Activated CD8-positive, alpha-beta memory T cell treated with anti-CD3 and anti-CD28 coated beads for 36 hours (primary cell): ENCODE data around the gene L3MBTL3. TPM values are rescaled to one million over a fixed set of nuclear protein-coding genes. Genes with fewer than 3 reads are reported as not detected.

ENCODE experiments used
- CTCF ChIA-PET: fragments of 350-600 bp; sonication (Branson Sonifier 250); formaldehyde crosslinking; loops from one replicate; lab custom pipeline; 2021; ENCODE audit warnings: antibody characterized with exemption; lab: Charles Lee
- POLR2A ChIA-PET: fragments of 350-600 bp; sonication (Branson Sonifier 250); formaldehyde crosslinking; loops from one replicate; lab custom pipeline; 2021; ENCODE audit warnings: antibody characterized with exemption; lab: Charles Lee
- total RNA-seq, 2 experiments: library from RNA; stranded (reverse); gene quantifications; one replicate each; pipeline ENCODE4 v1.2.3, GENCODE V29; 2021

Gene L3MBTL3
- 1 to 10 TPM; 9.5 to 9.8 TPM for total RNA-seq

DNA sequence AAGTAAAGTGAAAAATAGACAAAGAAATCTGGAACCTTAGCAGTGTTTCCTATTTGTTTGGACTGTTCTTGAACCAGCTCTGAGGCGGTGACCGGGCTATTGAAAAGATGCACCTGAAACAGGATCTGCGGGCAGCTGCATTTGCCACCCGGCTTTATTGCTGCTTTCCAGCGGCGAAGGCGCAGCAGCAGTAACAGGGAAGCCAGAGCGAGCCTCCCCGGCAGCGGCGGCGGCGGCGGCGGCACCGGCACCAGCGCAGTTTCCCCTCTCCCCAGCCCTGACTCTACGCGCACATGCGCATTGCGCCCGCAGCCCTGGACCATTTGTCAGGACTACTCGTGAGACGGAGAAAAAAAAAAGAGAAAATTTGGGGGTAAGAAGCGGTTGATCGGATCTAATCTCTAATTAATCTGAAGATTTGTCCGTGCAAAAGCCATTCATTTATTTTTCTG is at the start of gene L3MBTL3:
Gene L3MBTL3 (plus strand): TSS at position 290 of the 452 bp plus-strand sequence. CDS start 24,119 bp downstream, outside the sequence.
- POLR2A ChIA-PET, result no interaction called here
- CTCF ChIA-PET, result interaction anchor here (0.6 kb wide), 1 partner anchor 284 kb away, joined by 4 read pairs; no protein-coding TSS in a partner anchor

GRCh38 chr6:129969064-129969463 is 49.3 kb upstream of the L3MBTL3 start:
- POLR2A ChIA-PET, result no interaction called here
- CTCF ChIA-PET, result no interaction called here

- ChIA-PET CTCF (no interaction called here), POLR2A (no interaction called here)
These were observed 42.3 kb upstream of the L3MBTL3 start for GRCh38 chr6:129976110-129976509.

DNA sequence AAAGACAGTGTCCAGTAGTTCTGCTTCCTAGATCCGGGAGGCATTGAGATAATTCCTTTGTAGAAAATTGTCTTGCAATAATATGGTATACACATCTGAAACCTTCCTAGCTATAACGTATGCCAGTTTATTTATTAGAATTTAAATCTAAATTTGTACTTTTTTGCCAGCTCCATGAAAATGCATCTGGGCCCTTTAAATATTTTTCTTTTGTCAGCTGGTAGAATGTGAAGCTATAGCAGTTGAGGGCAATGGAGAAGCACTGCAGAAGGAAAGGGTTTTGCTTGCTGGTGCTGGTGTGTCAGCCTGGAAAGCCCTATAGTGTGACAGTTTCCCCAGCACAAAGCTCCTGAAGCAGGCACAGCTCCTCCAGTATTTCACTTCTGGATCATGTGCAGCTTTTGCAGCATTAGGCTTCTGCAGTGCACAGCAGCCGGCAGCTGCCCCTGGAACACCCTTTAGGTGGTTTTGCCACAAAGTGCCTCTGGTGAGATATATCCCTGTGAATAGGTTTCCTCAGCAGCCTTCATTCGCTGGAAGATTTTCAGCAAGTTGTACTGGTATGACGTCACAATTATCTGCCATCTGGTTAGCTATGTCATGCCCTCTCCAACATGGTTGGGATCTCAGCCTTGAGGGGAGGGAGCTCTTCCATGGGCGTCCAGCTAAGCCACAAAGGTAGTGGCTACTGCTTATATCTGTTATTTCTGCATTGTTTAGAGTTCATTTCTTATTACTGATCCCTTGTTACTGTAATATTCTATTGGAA is 40.0 kb upstream of the L3MBTL3 start:
- CTCF ChIA-PET, result interaction anchor here (0.6 to 0.9 kb wide), 2 partner anchors 55 to 1124 kb away, joined by 3 read pairs; no protein-coding TSS in a partner anchor
- POLR2A ChIA-PET, result no interaction called here

DNA sequence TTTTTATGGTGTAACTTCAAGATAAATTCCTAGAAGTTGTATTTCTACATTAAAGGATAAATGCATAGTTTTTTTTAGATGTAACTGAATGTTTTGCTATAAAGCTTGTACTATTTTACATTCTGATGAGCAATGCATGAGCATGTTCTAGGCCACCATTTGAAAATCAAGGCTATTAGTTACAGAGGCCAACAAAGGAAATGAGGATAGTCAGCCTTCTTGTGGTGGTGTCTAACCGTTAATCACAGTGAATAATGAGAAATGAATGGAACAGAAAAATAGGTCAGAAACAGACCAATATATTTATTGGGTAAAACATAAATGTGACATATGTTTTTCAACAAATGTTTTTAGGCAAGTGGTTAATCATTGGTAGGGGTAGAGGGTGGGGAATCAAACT is 37.6 kb upstream of the L3MBTL3 start:
- ChIA-PET POLR2A (no interaction called here), CTCF (no interaction called here)

DNA sequence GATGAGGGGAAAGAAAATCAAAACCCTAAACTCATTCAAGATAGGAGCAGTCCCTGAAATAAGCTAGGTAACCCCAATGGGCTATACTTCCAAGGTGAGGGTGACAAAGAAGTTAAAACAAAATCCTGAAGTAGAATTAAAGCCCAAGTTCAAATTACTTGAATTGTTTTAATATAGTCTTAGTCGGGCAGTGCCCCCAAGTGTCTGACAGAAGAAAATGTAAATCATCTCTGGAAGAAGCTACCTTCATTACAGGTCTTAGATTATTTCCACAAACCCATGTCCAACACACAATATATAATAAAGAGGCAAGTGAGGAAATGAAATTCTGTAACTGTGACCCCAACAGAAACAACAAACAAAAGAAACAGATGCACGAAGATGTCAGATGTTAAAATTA is 36.8 kb upstream of the L3MBTL3 start:
- POLR2A ChIA-PET, result interaction anchor here (0.6 kb wide), 1 partner anchor 515 kb away, joined by 3 read pairs; no protein-coding TSS in a partner anchor
- CTCF ChIA-PET, result no interaction called here

DNA sequence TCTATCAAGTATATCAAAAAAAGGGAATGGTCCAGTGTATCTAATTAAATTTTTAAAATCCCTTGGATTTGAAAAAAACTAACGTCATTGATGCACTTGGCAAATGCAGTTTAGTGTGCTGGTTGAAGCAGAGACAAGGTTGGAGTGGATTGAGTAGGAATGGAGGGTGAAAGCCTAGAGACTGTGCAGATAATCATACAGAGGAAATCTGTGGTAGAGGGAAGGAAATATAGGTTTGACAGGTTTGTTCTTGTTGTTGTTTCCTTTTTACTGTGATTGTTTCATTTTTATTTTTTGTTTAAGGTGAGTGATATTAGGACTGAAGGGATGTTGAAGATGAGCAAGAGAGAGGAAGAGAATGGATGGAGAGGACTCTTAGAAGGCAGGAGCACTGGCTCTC is 29.0 kb upstream of the L3MBTL3 start:
- CTCF ChIA-PET, result no interaction called here
- POLR2A ChIA-PET, result no interaction called here

GRCh38 chr6:129992881-129993280 is 25.5 kb upstream of the L3MBTL3 start:
- ChIA-PET POLR2A (no interaction called here), CTCF (no interaction called here)

DNA sequence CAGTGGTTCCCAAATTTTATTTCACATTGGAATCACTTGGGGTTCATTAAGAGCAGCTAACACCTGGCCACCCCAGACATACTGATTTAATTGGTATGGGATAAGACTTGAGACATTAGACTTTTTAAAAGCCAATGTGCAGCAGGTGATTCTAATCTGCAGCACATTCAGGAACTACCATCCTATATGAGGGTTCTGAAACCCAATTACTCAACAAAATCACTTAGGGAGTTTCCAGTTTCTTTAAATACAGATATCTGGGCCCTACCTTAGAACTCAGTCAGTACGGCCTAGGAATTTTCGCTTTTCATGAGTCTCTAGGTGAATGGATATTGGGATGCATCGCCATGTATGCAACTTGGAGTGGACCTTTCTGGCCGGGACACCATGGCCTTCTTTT is 24.0 kb upstream of the L3MBTL3 start:
- POLR2A ChIA-PET, result no interaction called here
- CTCF ChIA-PET, result no interaction called here

DNA sequence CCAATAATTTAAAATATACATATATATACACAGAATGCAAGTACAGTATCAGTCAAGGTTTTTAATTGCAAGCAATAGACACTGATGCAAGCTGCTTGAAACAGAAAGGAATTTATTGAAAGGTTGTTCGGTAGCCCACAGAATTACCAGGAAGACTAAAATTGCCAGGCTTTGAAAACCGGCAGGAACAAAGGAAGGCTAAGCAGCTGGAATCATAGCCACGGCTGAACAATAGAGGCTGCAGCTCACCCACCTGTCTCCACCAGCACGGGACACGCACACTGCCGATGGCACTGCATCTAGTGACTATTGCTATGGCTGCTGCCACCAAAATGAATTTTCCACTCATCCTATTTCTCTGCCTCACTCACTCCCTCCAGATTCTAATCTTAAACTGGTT is 22.0 kb upstream of the L3MBTL3 start:
- CTCF ChIA-PET, result no interaction called here
- POLR2A ChIA-PET, result no interaction called here

- CTCF ChIA-PET, result no interaction called here
- POLR2A ChIA-PET, result no interaction called here
These were observed 17.6 kb upstream of the L3MBTL3 start for GRCh38 chr6:130000526-130001421.

DNA sequence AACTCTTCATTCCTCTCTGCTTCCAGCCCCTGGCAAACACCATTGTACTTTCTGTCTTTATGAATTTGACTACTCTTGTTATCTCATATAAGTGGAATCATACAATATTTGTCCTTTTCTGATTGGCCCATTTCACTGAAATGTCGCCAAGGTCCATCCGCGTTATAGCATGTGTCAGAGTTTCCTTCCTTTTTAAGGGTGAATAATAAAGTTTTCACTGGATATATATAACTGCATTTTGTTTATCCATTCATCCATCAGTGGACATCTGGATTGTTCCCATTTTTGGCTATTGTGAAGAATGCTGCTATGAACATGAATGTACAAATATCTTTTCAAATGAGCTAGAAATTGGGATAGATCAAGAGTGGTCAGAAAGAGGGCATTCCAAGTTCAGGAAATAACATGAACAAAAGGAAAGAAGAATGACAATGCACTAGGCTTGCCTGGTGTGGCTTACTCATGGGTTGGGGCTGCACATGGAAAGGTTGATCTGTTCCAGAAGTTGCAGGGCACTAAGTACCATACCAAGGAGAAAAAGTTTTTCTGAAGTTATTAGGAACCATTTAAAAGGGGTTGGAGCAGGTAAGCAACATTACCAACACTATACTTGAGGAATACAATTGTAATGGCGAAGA is 10.0 kb upstream of the L3MBTL3 start:
- CTCF ChIA-PET, result no interaction called here

GRCh38 chr6:130009146-130009545 is 9.2 kb upstream of the L3MBTL3 start:
- POLR2A ChIA-PET, result no interaction called here
- CTCF ChIA-PET, result no interaction called here

More for the DNA sequence above, 10.0 kb upstream of the L3MBTL3 start:
- POLR2A ChIA-PET, result no interaction called here

DNA sequence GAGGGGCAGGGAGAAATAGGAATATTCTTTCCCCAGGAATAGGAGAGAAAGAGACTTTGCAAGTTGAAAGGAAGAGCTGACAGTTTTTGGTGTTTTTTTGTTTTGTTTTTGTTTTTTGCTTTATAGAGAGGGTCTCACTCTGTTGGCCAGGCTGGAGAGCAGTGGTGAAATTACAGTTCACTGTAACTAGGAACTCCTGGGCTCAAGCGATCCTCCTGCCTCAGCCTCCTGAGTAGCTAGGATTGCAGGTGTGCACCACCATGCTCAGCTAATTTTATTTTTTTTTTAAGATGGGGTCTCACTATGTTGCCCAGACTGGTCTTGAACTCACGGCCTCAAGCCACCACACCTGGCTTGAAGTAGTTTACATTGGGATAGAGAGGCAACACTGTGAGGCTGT is 8.0 kb upstream of the L3MBTL3 start:
- POLR2A ChIA-PET, result interaction anchor here (0.5 kb wide), 1 partner anchor 132 kb away, joined by 3 read pairs; no protein-coding TSS in a partner anchor
- CTCF ChIA-PET, result no interaction called here

DNA sequence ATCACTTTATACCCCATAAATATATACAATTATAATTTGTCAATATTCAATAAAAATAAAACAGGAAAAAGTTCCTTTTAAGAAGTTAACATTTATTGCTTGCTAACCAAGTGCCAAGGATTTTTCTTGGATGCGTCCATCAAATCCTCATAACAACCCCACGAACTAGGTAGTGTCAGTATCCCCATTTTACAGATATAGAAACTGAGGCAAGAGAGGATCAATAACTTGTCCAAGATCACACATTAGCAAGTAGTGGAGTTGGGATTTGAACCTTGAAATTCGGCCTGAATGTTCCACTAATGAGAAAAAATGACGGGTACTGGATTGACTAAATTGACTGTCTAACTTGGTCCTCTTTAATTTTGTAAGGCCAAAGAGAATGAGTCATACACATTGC is 5.7 kb upstream of the L3MBTL3 start:
- POLR2A ChIA-PET, result no interaction called here
- CTCF ChIA-PET, result interaction anchor here (0.8 kb wide), 1 partner anchor 9 kb away, joined by 3 read pairs; no protein-coding TSS in a partner anchor

DNA sequence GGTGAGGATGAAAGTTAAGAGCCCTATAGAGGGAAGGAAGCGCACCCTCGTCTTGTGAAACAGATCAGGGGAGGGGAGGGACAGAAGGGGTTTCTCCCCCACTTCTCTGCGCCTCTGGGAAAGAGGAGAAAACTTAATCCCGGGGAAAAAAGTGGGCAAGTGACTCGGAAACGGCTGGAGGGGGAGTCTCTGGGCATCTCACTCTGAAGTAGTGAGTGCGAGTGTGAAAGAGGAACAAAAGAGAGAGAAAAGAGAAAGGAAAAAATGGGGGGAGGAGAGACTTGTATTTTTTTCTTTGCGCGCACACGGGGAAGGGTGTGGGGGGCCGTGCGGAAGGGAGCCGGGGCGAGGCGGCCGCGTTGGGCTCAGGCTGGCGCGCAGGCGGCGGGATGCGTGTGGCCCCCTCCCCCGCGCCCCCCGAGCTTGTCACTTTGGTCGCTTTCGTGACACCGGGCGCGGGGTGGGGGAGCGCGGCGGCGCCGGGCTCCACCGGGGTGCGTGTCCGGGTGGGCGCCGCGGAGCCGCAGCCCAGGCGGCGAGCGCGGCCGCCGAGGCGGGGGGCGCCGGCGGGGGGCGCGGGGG is 454 bp downstream of the L3MBTL3 start:
- ChIA-PET CTCF (no interaction called here), POLR2A (no interaction called here)

GRCh38 chr6:130019326-130020072 is 1.1 kb downstream of the L3MBTL3 start:
- CTCF ChIA-PET, result interaction anchor here (0.6 to 0.7 kb wide), 2 partner anchors 127 to 252 kb away, joined by 3 read pairs; no protein-coding TSS in a partner anchor
- POLR2A ChIA-PET, result interaction anchor here (0.6 kb wide), 1 partner anchor 159 kb away, joined by 7 read pairs; no protein-coding TSS in a partner anchor
